HL-60 (cell line): Measurements from ENCODE around the gene GAB2.

Experiments used
- DNase-seq, 2 experiments: peaks; one replicate each; pipeline ENCODE4 v3.0.0-alpha.2; 2010 to 2020; ENCODE audit warnings: low read depth in 1 of 2, low spot score in 1 of 2
- H3K27ac ChIP-seq: fragments of 250-450 bp; sonication (Bioruptor Pico); replicated peaks from 2 replicates; pipeline ENCODE4 v1.5.1; 2020; ENCODE audit warnings: mild to moderate bottlenecking, moderate library complexity
- H3K27me3 ChIP-seq: fragments of 250-450 bp; sonication (Bioruptor Pico); 2 replicates; pipeline ENCODE4 v1.5.1; 2021; ENCODE audit warnings: mild to moderate bottlenecking, moderate library complexity; ENCODE audit not compliant: insufficient read depth, poor library complexity, severe bottlenecking
- H3K4me3 ChIP-seq: replicated peaks from 2 replicates; pipeline ENCODE4 v1.5.1; 2011; ENCODE audit warnings: mild to moderate bottlenecking, control low read depth, low read length; ENCODE audit not compliant: insufficient read depth
- GABPA ChIP-seq: IDR thresholded peaks from 2 replicates; pipeline ENCODE4 v1.6.1; 2012; ENCODE audit warnings: low read depth
- POLR2AphosphoS5 ChIP-seq: IDR thresholded peaks from 2 replicates; pipeline ENCODE4 v1.6.1; 2012; ENCODE audit warnings: low read depth
- SPI1 ChIP-seq: IDR thresholded peaks from 2 replicates; pipeline ENCODE4 v1.6.1; 2012; ENCODE audit warnings: low read depth, mild to moderate bottlenecking, borderline replicate concordance
- TF ChIP-seq, protein P1 (sequence below): IDR thresholded peaks from 2 replicates; pipeline ENCODE4 v1.6.1; 2012; ENCODE audit warnings: low read depth; ENCODE audit not compliant: insufficient replicate concordance
- TF ChIP-seq, protein P2 (sequence below): IDR thresholded peaks from one replicate; pipeline ENCODE4 v1.5.1; 2011; ENCODE audit warnings: low read length, control low read depth, inconsistent platforms; ENCODE audit not compliant: insufficient read depth

Gene GAB2

DNA sequence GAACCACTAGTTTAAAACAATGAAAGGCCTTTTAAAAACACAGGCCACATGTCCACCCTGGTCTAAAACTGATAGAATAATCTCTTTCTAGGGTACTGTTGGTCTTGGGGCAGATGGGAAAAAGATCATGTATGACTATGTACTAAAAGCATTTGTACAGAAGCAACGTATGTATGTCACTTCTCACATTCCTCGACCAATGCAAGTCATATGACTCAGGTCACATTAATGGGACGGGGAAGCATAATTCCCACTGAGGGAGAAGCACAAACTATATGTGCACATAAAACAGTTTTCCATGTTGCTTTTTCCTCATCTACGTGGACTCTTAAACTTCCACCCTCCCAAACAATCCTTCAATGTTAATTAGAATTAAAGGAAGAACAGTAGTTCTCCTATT lies 32.2 kb upstream of the GAB2 start:
- TF ChIP-seq SPI1 (no peak), POLR2AphosphoS5 (no peak), GABPA (no peak)
- TF ChIP-seq, protein P1, sequence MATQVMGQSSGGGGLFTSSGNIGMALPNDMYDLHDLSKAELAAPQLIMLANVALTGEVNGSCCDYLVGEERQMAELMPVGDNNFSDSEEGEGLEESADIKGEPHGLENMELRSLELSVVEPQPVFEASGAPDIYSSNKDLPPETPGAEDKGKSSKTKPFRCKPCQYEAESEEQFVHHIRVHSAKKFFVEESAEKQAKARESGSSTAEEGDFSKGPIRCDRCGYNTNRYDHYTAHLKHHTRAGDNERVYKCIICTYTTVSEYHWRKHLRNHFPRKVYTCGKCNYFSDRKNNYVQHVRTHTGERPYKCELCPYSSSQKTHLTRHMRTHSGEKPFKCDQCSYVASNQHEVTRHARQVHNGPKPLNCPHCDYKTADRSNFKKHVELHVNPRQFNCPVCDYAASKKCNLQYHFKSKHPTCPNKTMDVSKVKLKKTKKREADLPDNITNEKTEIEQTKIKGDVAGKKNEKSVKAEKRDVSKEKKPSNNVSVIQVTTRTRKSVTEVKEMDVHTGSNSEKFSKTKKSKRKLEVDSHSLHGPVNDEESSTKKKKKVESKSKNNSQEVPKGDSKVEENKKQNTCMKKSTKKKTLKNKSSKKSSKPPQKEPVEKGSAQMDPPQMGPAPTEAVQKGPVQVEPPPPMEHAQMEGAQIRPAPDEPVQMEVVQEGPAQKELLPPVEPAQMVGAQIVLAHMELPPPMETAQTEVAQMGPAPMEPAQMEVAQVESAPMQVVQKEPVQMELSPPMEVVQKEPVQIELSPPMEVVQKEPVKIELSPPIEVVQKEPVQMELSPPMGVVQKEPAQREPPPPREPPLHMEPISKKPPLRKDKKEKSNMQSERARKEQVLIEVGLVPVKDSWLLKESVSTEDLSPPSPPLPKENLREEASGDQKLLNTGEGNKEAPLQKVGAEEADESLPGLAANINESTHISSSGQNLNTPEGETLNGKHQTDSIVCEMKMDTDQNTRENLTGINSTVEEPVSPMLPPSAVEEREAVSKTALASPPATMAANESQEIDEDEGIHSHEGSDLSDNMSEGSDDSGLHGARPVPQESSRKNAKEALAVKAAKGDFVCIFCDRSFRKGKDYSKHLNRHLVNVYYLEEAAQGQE, result no peak
- no peak for DNase-seq
- H3K27me3 ChIP-seq, result no peaks in the 10 kb centered on the region
- no peak overlapping the region for H3K4me3 ChIP-seq
- no peak overlapping the region for H3K27ac ChIP-seq

DNA sequence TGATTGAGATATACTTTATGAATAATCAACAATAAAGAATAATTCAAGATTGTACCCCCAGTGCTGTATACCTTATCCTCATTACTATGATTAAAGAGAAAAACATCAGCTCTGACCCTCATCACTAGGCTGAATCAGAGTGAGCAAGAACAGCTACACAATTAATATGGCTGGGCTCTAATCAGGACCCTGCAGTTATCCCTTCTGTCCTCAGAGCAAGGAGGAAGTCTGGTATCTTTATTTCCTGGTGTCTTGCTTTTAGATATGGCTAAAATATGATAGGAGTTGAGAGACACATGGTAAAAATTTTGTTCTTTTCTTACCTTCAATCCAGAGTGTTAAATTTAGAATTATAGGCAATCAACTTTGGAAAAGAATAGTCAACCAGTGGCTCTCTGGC lies 28.6 kb upstream of the GAB2 start:
- no peak for DNase-seq
- TF ChIP-seq POLR2AphosphoS5 (no peak), SPI1 (no peak), GABPA (no peak)
- TF ChIP-seq, protein P1, result no peak
- TF ChIP-seq, protein P2, sequence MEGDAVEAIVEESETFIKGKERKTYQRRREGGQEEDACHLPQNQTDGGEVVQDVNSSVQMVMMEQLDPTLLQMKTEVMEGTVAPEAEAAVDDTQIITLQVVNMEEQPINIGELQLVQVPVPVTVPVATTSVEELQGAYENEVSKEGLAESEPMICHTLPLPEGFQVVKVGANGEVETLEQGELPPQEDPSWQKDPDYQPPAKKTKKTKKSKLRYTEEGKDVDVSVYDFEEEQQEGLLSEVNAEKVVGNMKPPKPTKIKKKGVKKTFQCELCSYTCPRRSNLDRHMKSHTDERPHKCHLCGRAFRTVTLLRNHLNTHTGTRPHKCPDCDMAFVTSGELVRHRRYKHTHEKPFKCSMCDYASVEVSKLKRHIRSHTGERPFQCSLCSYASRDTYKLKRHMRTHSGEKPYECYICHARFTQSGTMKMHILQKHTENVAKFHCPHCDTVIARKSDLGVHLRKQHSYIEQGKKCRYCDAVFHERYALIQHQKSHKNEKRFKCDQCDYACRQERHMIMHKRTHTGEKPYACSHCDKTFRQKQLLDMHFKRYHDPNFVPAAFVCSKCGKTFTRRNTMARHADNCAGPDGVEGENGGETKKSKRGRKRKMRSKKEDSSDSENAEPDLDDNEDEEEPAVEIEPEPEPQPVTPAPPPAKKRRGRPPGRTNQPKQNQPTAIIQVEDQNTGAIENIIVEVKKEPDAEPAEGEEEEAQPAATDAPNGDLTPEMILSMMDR, result no peak
- Histone ChIP-seq H3K4me3 (no peak overlapping the region), H3K27ac (no peak overlapping the region), H3K27me3 (no peaks in the 10 kb centered on the region)

DNA sequence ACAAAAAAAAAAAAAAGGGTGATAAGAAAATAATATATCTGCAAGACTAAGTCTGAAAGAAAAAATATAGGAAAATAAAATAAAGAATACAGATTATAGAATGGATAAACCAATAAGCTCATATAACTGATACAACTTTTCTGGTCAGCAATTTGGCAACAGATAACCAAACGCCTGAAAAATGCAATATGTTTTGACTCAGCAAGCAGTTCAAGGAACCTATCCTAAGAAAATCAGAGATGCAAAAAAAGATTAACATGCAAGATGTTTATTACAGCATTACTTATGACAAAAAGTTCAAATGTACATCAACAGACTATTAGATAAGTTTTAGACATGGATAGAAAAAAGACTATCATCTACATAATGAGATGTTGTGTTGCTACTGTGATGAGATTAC lies 27.1 kb upstream of the GAB2 start:
- no peak overlapping the region for H3K27ac ChIP-seq
- H3K27me3 ChIP-seq, result no peaks in the 10 kb centered on the region
- TF ChIP-seq GABPA, result no peak
- TF ChIP-seq, protein P1, result no peak
- TF ChIP-seq POLR2AphosphoS5, result no peak
- TF ChIP-seq, protein P2, result no peak
- no peak for DNase-seq
- no peak overlapping the region for H3K4me3 ChIP-seq

DNA sequence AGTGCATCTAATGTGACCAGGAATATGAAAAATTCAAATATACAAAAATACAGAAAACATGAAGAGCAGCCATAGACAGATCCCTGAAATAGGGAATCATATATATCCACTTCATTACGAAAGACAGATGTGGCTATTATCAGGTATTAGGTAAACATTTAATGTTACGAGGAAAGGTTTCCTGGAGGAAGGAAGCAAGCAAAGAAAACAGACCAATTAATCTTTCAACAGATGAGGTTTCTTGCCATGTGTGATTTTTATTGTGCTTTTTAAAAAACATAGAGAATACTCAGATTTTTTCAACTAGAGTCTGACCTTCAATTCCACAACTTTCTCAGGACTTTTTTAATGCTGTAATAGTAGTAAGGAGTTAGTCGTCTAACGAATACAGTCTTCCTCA lies 24.3 kb upstream of the GAB2 start:
- TF ChIP-seq GABPA (no peak), SPI1 (no peak)
- TF ChIP-seq, protein P2, result no peak
- H3K4me3 ChIP-seq, result no peak overlapping the region
- H3K27me3 ChIP-seq, result no peaks in the 10 kb centered on the region
- no peak for DNase-seq
- H3K27ac ChIP-seq, result no peak overlapping the region
